Frontal cortex (tissue), 4 donors: ENCODE measurements around the gene NIPSNAP3A. TPM values are rescaled to one million over a fixed set of nuclear protein-coding genes. Genes with fewer than 3 reads are reported as not detected.
"Not testable (repeated sequence)": the region's sequence is repeated elsewhere in the genome, so short reads cannot be mapped to it uniquely, and the experiment has no call there.

ENCODE experiments used
- DNase-seq, 2 donors: peaks; one replicate each; pipeline ENCODE4 v3.0.0; 2012; ENCODE audit warnings: low spot score in 2 of 2
- FAIRE-seq: peaks from 2 replicates; lab custom pipeline; 2012; peaks lifted over from hg19 to GRCh38; lab: Jason Lieb, UNC
- total RNA-seq: library from RNA; depleted of rRNA; stranded (reverse); fragments of >200 nt; gene quantifications from one replicate; pipeline ENCODE4 v1.2.3, GENCODE V29; 2014
- donor health status: control.
- donor health status: control.
- donor health status: control.

The NIPSNAP3A gene
- total RNA-seq = 107 TPM

GRCh38 chr9:104747565-104748358, at the start of gene NIPSNAP3A:
Gene NIPSNAP3A, plus strand, starts transcription at chr9:104747683. Its CDS starts 110 bp downstream, at chr9:104747793.
- peak; percentile 64 to 66 for DNase-seq
- FAIRE-seq = no peak

DNA sequence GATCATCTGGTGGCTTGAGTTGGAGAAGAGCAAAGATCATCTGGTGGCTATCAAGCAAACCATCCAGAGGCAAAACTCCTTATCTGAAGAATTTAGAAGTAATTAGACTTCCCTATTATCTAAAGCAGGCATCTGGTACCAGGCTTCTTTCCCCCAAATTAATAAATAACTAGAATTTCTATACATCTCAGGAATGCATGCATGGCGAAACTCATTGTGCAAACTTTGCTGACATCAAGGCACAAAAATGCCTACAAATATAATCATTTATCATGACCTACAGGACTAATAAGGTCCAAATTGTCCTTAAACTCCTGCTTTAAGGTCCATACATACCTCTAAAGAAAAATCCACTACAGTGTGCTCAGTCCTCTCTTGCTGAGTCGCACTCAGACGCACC, 47.2 kb upstream of the NIPSNAP3A start:
- DNase-seq (no peak), FAIRE-seq (no peak)

GRCh38 chr9:104708737-104709136, 38.7 kb upstream of the NIPSNAP3A start:
- not testable (repeated sequence) for FAIRE-seq, DNase-seq

GRCh38 chr9:104711604-104712003, 35.9 kb upstream of the NIPSNAP3A start:
- DNase-seq (no peak), FAIRE-seq (no peak)

GRCh38 chr9:104725014-104725413, 22.5 kb upstream of the NIPSNAP3A start:
- FAIRE-seq (no peak), DNase-seq (no peak)

- DNase-seq (no peak), FAIRE-seq (no peak)
These were observed 9.0 kb upstream of the NIPSNAP3A start for GRCh38 chr9:104738452-104738851.

DNA sequence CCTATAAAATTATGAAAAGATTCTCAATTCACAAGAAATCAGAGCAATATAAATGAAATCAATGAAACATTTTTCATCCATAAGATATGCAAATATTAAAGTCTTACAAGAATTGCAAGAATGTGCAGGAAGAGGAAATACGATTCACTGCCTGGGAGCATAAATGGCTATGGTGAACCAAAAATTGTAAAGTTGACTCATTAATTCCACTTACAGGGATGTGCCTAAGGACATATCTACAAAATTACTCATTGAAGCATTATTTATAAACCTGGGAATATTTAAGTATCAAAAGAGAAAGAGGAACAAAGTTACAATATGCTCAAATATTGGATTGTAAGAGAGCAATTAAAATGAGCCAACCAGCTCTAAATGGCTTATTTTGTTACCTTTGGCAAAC, 6.9 kb upstream of the NIPSNAP3A start:
- FAIRE-seq (no peak), DNase-seq (no peak)

- DNase-seq = peak; percentile 31 to 44
- FAIRE-seq = peak; percentile 95
These were observed 4.0 kb upstream of the NIPSNAP3A start for GRCh38 chr9:104743376-104743985.

DNA sequence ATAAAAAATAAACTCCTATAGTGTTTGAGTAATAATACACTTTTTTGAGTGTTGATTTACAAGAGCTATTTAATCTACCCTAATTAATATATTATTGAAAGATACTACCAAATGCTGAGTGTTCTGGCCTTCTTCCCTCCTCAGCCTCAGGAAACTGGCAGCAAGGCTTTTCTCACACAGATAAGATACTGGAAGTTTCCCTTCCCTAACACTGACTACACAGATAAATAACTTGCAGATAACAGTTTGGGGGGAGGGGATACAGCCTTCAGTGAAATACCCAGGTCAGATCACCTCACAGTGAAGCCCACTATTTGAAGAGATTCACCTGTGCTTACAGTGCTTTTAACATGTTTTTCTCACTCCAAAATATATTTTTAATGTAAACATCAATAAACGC, 1.6 kb upstream of the NIPSNAP3A start:
- DNase-seq (no peak), FAIRE-seq (no peak)

- FAIRE-seq (no peak), DNase-seq (no peak)
These were observed 1.2 kb upstream of the NIPSNAP3A start for GRCh38 chr9:104746285-104746684.

- no peak for DNase-seq
- no peak for FAIRE-seq
These were observed 685 bp upstream of the NIPSNAP3A start for GRCh38 chr9:104746798-104747197.

DNA sequence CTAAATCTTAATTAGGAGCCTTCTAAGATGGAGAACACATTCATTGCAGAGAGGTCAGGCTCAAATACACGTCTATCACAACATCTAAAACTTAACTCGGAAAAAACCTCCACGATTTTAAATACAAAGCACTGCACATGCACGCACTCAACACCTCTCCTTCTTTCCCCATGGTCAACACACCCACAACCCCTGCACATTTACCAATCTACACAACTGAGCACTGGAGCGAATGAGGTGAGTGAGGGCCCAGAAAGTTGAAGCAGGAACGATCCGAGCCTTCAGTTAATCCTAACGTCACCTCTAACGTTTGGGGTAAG, 278 bp upstream of the NIPSNAP3A start:
- DNase-seq (no peak), FAIRE-seq (no peak)

- FAIRE-seq = no peak
- DNase-seq = no peak
These were observed 1.0 kb downstream of the NIPSNAP3A start for GRCh38 chr9:104748359-104749031.

- DNase-seq (no peak), FAIRE-seq (no peak)
These were observed 2.8 kb downstream of the NIPSNAP3A start for GRCh38 chr9:104750185-104750767.

- DNase-seq = no peak
- no peak for FAIRE-seq
These were observed 11.5 kb downstream of the NIPSNAP3A start for GRCh38 chr9:104758974-104759373.

GRCh38 chr9:104765138-104765537, 17.7 kb downstream of the NIPSNAP3A start:
- FAIRE-seq = no peak
- no peak for DNase-seq

- no peak for FAIRE-seq
- DNase-seq = no peak
These were observed 18.5 kb downstream of the NIPSNAP3A start for GRCh38 chr9:104766025-104766424.

DNA sequence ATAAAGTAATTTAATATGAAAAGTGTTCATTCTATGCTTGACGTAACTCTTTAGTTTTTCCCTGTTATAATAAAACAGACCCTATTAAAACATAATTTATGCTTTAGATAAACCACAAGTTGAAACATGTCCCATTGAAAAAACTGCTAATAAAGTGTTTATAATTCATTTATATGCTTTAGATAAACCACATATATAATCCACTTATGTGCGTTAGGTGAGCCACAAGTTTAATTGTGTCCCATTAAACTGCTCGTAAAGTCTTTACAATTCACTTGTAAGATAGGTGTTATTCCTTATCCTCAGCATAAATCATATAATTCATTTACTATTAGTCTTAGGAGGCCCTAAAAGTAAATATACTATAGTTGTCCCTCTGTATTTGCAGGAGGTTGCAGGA, 20.0 kb downstream of the NIPSNAP3A start:
- no peak for FAIRE-seq
- no peak for DNase-seq

GRCh38 chr9:104769029-104769428, 21.5 kb downstream of the NIPSNAP3A start:
- not testable (repeated sequence) for DNase-seq, FAIRE-seq

- DNase-seq (no peak), FAIRE-seq (no peak)
These were observed 22.2 kb downstream of the NIPSNAP3A start for GRCh38 chr9:104769655-104770054.
